Left lung (tissue), 10 donors: ENCODE measurements around the gene TBC1D8. TPM values are rescaled to one million over a fixed set of nuclear protein-coding genes. Genes with fewer than 3 reads are reported as not detected.

ENCODE experiments used
- ATAC-seq: fragments of 200-7000 bp; cut with Tn5 transposase; one replicate; pipeline ENCODE4 v1.9.1; 2020; ENCODE audit warnings: moderate library complexity
- DNase-seq, 4 donors: peaks; one replicate each; pipeline ENCODE4 v3.0.0-alpha.2; 2013 to 2020
- H3K27ac ChIP-seq, 2 donors: fragments of 200-600 bp; sonication (generic) in 1 of 2; one replicate each; pipeline versions ENCODE4 v1.5.0 to v1.8.0; 2020 to 2021
- H3K27me3 ChIP-seq, 2 donors: fragments of 200-600 bp; sonication (generic) in 1 of 2; one replicate each; pipeline versions ENCODE4 v1.5.0 to v1.8.0; 2020 to 2021
- H3K36me3 ChIP-seq, 2 donors: fragments of 200-600 bp; sonication (generic) in 1 of 2; one replicate each; pipeline versions ENCODE4 v1.5.0 to v1.8.0; 2020 to 2021
- H3K4me1 ChIP-seq, 2 donors: fragments of 200-600 bp; one replicate each; pipeline ENCODE4 v1.8.0; 2021
- H3K4me3 ChIP-seq, 2 donors: fragments of 200-600 bp; sonication (generic) in 1 of 2; one replicate each; pipeline versions ENCODE4 v1.5.0 to v1.8.0; 2020 to 2021; ENCODE audit warnings: mild to moderate bottlenecking in 1 of 2
- H3K9me3 ChIP-seq, 2 donors: fragments of 200-600 bp; sonication (generic) in 1 of 2; one replicate each; pipeline versions ENCODE4 v1.5.0 to v1.8.0; 2020 to 2021
- intact Hi-C, 2 donors: fragments of 100-400 bp; cut with DNase I; formaldehyde crosslinking; loops; one replicate each; pipeline versions ENCODE4 v1.11.2 to v1.14.2; 2022
- polyA plus RNA-seq, 6 donors: library from polyadenylated mRNA; unstranded; fragments of 120-200 nt; gene quantifications; one replicate each; pipeline ENCODE4 v1.2.1, GENCODE V29; 2013; ENCODE audit not compliant: insufficient read length in 6 of 6
- total RNA-seq, 2 donors: library from RNA; stranded (reverse); fragmentation: NEBNext Ultra II Directional; extraction: Animal tissue kit (Norgen Biotek cat#: 25700); gene quantifications; one replicate each; pipeline ENCODE4 v1.2.1, GENCODE V29; 2021
- TF ChIP-seq, protein P1 (sequence below), 2 donors: fragments of 200-600 bp; sonication (generic) in 1 of 2; IDR thresholded peaks; one replicate each; pipeline versions ENCODE4 v1.5.0 to v1.8.0; 2021; ENCODE audit warnings: antibody characterized with exemption in 2 of 2
- donor health status: DM: no; HTN: yes; CAD: no.
- donor health status: DM: no; HTN: no; CAD: no.

Gene TBC1D8
- total and polyA plus RNA-seq, 8 donors = 11.7 to 36.5 (median 32.1) TPM

DNA sequence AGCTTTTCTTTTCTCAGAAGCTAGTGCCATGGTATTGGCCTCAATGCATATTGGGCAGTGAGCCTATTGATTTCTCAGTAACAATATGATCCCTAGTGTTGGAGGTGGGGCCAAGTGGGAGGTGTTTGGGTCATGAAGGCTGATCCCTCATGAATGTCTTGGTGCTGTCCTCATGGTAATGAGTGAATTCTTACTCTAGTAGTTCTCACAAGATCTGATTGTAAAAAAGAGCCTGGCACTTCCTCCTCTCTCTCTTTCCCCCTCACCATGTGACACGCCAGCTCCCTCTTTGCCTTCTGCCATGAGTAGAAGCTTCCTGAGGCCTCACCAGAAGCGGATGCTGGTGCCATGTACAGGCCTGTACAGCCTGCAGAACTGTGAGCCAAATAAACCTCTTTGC lies 12.8 kb upstream of the TBC1D8 start:
- H3K27me3 ChIP-seq = no peaks in the 10 kb centered on the region
- H3K27ac ChIP-seq = no peak overlapping the region
- intact Hi-C loops = no loop called here
- H3K4me1 ChIP-seq = peaks cover 0 to 5% of the 10 kb centered on the region in 2 donors
- no peak for DNase-seq
- H3K9me3 ChIP-seq = peaks cover 0 to 8% of the 10 kb centered on the region in 2 donors
- H3K4me3 ChIP-seq = no peak overlapping the region
- TF ChIP-seq, protein P1, sequence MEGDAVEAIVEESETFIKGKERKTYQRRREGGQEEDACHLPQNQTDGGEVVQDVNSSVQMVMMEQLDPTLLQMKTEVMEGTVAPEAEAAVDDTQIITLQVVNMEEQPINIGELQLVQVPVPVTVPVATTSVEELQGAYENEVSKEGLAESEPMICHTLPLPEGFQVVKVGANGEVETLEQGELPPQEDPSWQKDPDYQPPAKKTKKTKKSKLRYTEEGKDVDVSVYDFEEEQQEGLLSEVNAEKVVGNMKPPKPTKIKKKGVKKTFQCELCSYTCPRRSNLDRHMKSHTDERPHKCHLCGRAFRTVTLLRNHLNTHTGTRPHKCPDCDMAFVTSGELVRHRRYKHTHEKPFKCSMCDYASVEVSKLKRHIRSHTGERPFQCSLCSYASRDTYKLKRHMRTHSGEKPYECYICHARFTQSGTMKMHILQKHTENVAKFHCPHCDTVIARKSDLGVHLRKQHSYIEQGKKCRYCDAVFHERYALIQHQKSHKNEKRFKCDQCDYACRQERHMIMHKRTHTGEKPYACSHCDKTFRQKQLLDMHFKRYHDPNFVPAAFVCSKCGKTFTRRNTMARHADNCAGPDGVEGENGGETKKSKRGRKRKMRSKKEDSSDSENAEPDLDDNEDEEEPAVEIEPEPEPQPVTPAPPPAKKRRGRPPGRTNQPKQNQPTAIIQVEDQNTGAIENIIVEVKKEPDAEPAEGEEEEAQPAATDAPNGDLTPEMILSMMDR (IDR thresholded peaks at IDR 0.05) = no peak
- H3K36me3 ChIP-seq = no peaks in the 10 kb centered on the region
- no peak for ATAC-seq

DNA sequence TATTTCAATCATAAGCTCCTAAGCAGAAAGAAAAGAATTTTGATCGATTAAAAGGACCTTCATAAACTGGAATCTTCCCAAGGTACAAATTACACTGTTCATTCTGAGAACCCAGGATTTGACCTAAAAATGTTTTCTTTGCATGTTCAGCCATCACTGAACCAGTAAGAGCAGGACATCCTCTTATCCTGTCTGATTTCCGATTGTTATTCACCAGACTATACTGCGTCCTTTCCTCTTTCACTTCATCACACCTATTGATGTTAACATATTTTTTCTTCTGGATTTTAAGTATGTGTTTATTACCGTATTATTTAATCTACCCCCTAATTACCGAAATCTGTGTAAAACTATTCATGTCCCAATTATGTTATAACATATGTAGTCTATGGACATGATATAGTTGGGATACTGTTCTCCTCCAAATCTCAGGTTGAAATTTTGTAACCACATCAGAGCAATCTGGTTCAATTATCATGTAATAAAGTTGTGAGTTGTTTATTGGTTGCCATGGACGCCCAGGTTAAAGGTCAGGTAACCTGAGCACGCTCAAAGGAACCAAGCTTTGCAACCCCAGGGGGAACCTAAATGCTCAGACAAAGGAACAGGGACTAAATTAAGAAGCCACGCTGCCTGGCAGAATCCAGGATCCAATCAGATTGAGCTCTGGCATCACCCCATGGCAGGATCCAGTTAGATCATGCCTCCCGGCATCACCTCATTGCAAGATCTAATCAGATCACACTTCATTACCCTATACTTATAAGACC lies 11.6 kb upstream of the TBC1D8 start:
- TF ChIP-seq, protein P1 (IDR thresholded peaks at IDR 0.05) = no peak
- Histone ChIP-seq H3K4me1 (peaks cover 0 to 5% of the 10 kb centered on the region in 2 donors), H3K9me3 (peaks cover 0 to 1% of the 10 kb centered on the region in 2 donors), H3K27ac (no peak overlapping the region), H3K4me3 (no peak overlapping the region), H3K27me3 (no peaks in the 10 kb centered on the region), H3K36me3 (no peaks in the 10 kb centered on the region)
- intact Hi-C loops = no loop called here
- ATAC-seq = no peak
- no peak for DNase-seq

DNA sequence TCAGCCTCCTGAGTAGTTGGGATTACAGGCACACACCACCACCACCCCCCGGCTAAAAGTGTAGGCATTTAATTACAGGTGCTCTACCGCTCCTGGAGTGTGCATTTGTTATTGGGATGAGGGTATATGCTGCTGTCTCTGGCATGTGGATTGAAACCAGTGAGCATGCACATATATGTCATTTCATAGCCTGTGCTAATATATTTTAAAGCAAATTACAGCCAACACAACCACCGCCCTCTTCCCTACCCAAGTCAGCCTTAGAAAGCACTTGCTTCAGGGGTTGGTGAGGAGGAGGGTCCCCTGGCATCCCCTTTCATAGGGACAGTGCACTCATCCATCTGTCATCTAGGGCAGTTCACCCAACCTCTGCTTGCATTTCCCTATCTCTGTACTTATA lies 10.5 kb upstream of the TBC1D8 start:
- Histone ChIP-seq H3K27ac (no peak overlapping the region), H3K9me3 (no peaks in the 10 kb centered on the region), H3K4me3 (no peak overlapping the region), H3K4me1 (peaks cover 0 to 3% of the 10 kb centered on the region in 2 donors), H3K27me3 (no peaks in the 10 kb centered on the region), H3K36me3 (no peaks in the 10 kb centered on the region)
- intact Hi-C loops = no loop called here
- no peak for ATAC-seq
- TF ChIP-seq, protein P1 (IDR thresholded peaks at IDR 0.05) = no peak
- DNase-seq = no peak

DNA sequence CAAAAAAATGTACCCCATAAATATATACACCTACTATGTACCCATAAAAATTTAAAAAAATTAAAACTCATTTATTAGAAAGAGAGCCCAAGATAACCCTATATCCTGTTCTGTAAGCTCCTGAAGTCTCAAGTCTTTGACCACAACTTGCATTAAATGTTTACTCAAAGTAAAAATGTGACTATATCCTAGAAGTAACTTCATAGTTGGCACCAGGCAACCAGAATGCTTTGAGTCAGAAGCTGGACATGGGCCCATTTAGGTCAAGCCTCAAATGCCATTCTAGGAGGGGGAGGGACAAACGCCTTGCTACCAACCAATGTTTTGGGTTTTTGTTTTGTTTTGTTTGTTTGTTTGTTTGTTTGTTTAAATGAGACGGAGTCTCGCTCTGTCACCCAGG lies 9.3 kb upstream of the TBC1D8 start:
- H3K4me1 ChIP-seq = no peaks in the 10 kb centered on the region
- TF ChIP-seq, protein P1 (IDR thresholded peaks at IDR 0.05) = no peak
- no peaks in the 10 kb centered on the region for H3K36me3 ChIP-seq
- no peaks in the 10 kb centered on the region for H3K27me3 ChIP-seq
- DNase-seq (peak in 1 of 4 donors; percentile 19), ATAC-seq (peak; percentile 80)
- no peak overlapping the region for H3K4me3 ChIP-seq
- H3K9me3 ChIP-seq = no peaks in the 10 kb centered on the region
- no peak overlapping the region for H3K27ac ChIP-seq
- intact Hi-C loops = no loop called here

DNA sequence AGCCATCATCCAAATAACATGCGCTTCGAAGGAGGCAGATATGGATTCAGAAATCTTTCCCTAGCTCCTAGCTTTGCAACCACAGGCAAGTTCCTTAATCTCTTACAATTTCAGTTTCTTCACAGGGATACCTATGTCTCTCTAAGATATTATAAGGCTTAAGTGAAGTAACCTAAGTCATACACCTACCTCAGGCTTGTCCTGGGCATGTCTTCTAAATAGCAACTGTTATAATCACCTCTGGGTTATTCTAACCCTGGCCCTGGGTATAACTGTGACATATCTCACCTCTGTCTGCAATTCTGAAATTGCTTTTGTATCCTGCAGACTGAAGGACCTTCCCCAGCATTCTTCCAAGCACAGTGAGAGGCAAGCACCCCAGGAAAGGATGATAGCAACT lies 8.3 kb upstream of the TBC1D8 start:
- DNase-seq (no peak), ATAC-seq (no peak)
- intact Hi-C loops = loop anchor here in 1 of 2 donors (10.0 kb wide), 1 partner anchor 125 kb away; no protein-coding TSS in a partner anchor
- H3K4me1 ChIP-seq = no peaks in the 10 kb centered on the region
- no peak overlapping the region for H3K4me3 ChIP-seq
- H3K27ac ChIP-seq = no peak overlapping the region
- H3K27me3 ChIP-seq = no peaks in the 10 kb centered on the region
- TF ChIP-seq, protein P1 (IDR thresholded peaks at IDR 0.05) = no peak
- no peaks in the 10 kb centered on the region for H3K9me3 ChIP-seq
- no peaks in the 10 kb centered on the region for H3K36me3 ChIP-seq
